SU-DHL-6 (cell line): ENCODE results near the gene CANX.

Experiments used
- CTCF ChIP-seq: fragments of 200-600 bp; sonication (generic); IDR thresholded peaks from one replicate; pipeline ENCODE4 v1.5.1; 2017; ENCODE audit warnings: antibody characterized with exemption, mild to moderate bottlenecking, low read length, moderate library complexity; ENCODE audit not compliant: insufficient read depth, poor library complexity, severe bottlenecking
- EZH2phosphoT487 ChIP-seq: fragments of 200-600 bp; sonication (generic), shearing (Covaris generic); conservative IDR thresholded peaks from 2 replicates; pipeline ENCODE4 v1.6.1; 2018; ENCODE audit warnings: mild to moderate bottlenecking, antibody characterized with exemption, low read length, moderate library complexity, mixed read lengths

GRCh38 chr5:179699616-179700237, 960 bp downstream of the CANX start:
- TF ChIP-seq CTCF (no peak), EZH2phosphoT487 (no peak)
